ENCODE results near the gene PLA2G4D.

PLA2G4D gene

GRCh38 chr15:42089942-42090341 lies 4.4 kb downstream of the PLA2G4D start:
- no peak for DNase-seq

- DNase-seq: no peak
Measured at GRCh38 chr15:42088801-42089640, 5.3 kb downstream of the PLA2G4D start.

- DNase-seq: no peak
Measured at GRCh38 chr15:42087926-42088800, 6.2 kb downstream of the PLA2G4D start.

- no peak for DNase-seq
Measured at GRCh38 chr15:42087460-42087859, 6.9 kb downstream of the PLA2G4D start.

DNA sequence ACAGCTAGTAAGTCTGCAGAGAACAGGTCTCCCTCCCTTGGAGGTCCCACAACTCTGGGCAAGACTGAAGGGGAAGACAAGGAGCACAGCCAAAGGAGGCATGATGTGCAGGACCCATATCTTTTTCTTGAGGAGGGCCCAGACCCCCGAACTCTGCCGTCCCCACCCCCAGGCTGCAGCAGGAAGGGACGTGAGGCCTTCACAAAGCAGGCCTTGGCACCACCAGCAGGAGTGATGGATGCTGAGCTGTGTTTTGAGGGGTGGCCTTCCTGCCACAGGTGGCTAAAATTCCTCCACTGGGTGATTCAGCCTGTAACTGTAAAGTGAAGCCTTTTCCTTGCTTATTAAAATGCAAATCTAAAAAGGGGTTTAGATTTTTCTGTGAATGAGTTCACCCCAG lies 8.6 kb downstream of the PLA2G4D start:
- DNase-seq: no peak

GRCh38 chr15:42085236-42085605 lies 9.1 kb downstream of the PLA2G4D start:
- DNase-seq: no peak

GRCh38 chr15:42084465-42085235 lies 9.7 kb downstream of the PLA2G4D start:
- no peak for DNase-seq

GRCh38 chr15:42083916-42084315 lies 10.4 kb downstream of the PLA2G4D start:
- no peak for DNase-seq

DNA sequence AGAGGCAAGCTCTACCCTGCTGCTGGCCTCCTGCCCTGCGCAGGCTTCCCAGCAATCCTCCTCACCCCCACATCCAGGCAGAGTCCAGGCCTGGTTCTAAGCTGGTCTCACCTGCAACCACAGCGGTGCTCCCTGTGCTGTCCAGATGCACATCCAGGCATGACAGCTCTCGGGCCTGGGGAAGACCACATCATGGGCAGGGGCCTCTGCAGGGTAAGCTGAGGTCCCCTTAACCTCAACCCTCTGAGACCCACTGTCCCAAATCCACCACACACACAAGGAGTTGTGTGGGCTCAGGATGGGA lies 10.8 kb downstream of the PLA2G4D start:
- DNase-seq: no peak

GRCh38 chr15:42082823-42083604 lies 11.3 kb downstream of the PLA2G4D start:
- DNase-seq: no peak

DNA sequence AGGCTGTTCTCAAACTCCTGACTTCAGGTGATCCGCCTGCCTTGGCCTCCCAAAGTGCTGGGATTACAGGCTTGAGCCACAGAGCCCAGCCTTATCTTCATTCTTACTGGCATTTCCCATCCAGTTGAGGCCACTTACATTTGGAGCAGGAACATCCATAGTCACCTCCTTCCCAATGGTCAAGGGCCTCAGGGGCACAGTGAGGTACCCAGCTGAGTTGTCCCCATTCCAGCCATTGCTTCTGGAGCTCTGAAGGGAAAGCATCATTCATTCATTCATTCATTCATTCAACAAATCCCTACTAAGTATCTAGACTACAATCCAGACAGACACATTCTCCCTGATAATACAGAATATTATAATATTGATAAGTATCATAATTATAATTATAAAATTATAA lies 12.2 kb downstream of the PLA2G4D start:
- no peak for DNase-seq

GRCh38 chr15:42080919-42081830 lies 13.2 kb downstream of the PLA2G4D start:
- DNase-seq: no peak

- DNase-seq: no peak
Measured at GRCh38 chr15:42080186-42080918, 14.0 kb downstream of the PLA2G4D start.

- DNase-seq: no peak
Measured at GRCh38 chr15:42079401-42079908, 14.9 kb downstream of the PLA2G4D start.

DNA sequence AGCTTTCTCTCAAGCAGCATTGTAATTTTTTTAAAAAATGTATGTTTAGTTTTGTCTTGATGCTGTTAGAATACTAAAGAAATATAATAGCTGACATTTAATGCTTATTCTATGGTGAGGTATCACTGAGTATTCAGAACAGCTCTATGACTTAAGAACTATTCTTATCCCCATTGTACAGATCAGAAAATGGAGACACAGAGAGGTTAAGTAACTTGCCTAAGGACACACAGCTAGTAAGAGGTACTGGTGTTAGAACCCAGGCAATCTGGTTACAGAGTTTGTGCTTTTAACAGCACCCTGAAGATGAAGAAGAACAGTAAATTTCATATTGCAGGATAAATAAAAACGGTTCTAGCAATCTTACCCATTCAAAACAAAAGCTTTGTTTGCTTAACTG lies 15.5 kb downstream of the PLA2G4D start:
- no peak for DNase-seq

DNA sequence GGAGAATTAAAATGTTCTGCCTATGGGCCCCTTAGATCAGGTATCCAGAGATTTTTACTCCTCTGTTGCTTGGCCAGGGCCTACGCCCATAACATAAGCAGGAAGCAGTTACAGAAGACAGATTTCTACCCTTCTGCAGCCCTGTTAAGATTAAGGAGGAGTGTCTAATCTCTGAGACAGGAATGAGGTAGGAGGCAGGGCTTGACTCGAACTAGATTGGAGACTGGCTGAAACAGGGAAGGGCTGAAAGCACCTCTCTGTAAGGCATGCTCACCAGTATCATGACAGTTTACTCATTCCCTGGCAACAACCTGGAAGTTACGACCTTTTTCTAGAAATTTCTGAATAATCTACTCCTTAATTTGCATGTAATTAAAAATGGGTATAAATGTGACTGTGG lies 16.7 kb downstream of the PLA2G4D start:
- DNase-seq: no peak

- DNase-seq: no peak
Measured at GRCh38 chr15:42073418-42073817, 20.9 kb downstream of the PLA2G4D start.

DNA sequence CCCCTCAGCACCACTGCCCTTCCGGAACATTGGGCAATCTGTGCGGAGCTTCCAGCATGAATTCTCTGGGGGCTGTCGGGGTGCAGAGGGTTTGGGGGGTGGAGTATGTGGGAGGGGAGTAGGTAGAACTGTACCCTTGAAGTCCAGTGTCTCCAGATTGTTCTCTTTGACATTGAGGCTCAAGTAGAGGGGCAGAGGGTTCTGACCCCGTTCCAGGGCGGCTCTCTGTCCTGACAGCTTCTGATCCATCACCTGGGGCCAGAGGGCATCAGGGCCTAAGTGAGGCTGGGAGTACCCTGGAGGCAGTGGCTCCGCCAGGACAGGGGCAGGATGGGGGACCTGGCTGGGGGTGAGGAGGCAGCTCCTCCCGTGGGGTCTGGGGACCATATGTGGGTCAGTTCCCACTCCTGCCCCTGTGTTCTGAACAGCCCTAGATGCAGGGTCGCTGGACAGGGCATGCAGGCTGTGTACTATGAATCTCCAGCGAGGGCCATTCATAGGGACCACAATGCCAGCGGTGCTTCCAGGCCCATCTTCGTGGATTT lies 22.1 kb downstream of the PLA2G4D start:
- no peak for DNase-seq

GRCh38 chr15:42071717-42072116 lies 22.6 kb downstream of the PLA2G4D start:
- no peak for DNase-seq

GRCh38 chr15:42070976-42071350 lies 23.4 kb downstream of the PLA2G4D start:
- no peak for DNase-seq
